ENCODE data around the gene LOXL4. TPM values are rescaled to one million over a fixed set of nuclear protein-coding genes. Genes with fewer than 3 reads are reported as not detected.

Gene LOXL4
- total RNA-seq, 1 experiment from 2014 or later = 0.13 TPM

DNA sequence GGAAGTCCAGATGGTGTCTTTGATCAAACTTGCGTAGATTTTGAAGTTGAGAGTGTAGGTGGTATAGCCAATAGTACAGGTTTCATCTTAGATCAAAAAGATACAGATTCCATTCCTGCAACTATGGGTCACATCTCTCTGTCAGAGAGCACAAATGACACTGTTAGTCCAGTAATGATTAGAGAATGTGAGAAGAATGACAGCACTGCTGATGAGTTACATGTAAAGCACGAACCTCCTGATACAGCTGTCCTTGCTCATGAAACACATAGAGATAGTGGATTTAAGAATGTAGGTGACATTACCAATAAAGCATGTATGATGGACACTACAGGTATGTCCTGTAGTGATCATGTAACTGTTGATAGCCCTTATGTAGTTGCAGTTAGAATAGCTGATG lies 59.1 kb downstream of the LOXL4 start:
- Mint-ChIP-seq H3K4me1 (no peaks in the 10 kb centered on the region), H3K27me3 (ENCODE audit: low read depth) (no peaks in the 10 kb centered on the region), H3K4me3 (no peak overlapping the region), H3K9me3 (no peaks in the 10 kb centered on the region), H3K27ac (no peak overlapping the region), H3K36me3 (ENCODE audit: insufficient read depth in 1 of 3, low read depth in 3 of 3) (peaks cover 0 to 17% (median 11%) of the 10 kb centered on the region in 3 experiments; a peak in 4 of 7 replicates)
- no peak overlapping the region for H3K23ac ChIP-seq (ENCODE audit: insufficient read length, low read depth, low read length)
- H3K27me3 ChIP-seq (ENCODE audit: insufficient read depth, low read length) = no peaks in the 10 kb centered on the region
- H3K9me3 ChIP-seq (ENCODE audit: control insufficient read depth, low read depth, low read length) = no peaks in the 10 kb centered on the region
- H3K4me2 ChIP-seq (ENCODE audit: insufficient read depth, insufficient read length, low read length) = no peak overlapping the region
- H3K4me1 ChIP-seq (ENCODE audit: insufficient read depth, low read length) = no peaks in the 10 kb centered on the region
- no CpG with 5 or more reads among the region's 2 CpGs for WGBS (ENCODE audit: extremely low coverage, insufficient read length, low lambda C conversion rate)
- no peak overlapping the region for H2AK5ac ChIP-seq (ENCODE audit: insufficient read length, low read length)
- H3K79me2 ChIP-seq (ENCODE audit: insufficient read depth, low read length) = no peaks in the 10 kb centered on the region
- H3K79me1 ChIP-seq (ENCODE audit: insufficient read depth, low read depth, low read length, poor library complexity, severe bottlenecking) = no peaks in the 10 kb centered on the region
- no peak overlapping the region for H3K56ac ChIP-seq (ENCODE audit: insufficient read length, low read depth, low read length)
- no peaks in the 10 kb centered on the region for H4K20me1 ChIP-seq (ENCODE audit: control insufficient read depth, insufficient read depth, insufficient read length)
- no peak overlapping the region for H3K27ac ChIP-seq (ENCODE audit: insufficient read length, low read depth, low read length)
- no peak overlapping the region for H3K9ac ChIP-seq (ENCODE audit: extremely low read depth, insufficient read length, low read length)
- H2BK15ac ChIP-seq (ENCODE audit: low read depth, low read length) = no peak overlapping the region
- no peak overlapping the region for H2BK20ac ChIP-seq (ENCODE audit: low read depth, low read length, poor library complexity, severe bottlenecking)
- H2BK120ac ChIP-seq (ENCODE audit: low read depth, low read length, poor library complexity, severe bottlenecking) = no peak overlapping the region
- TF ChIP-seq CTCF (conservative IDR thresholded peaks at IDR 0.05) = no peak
- H3K4ac ChIP-seq (ENCODE audit: low read depth, low read length) = no peak overlapping the region
- H4K5ac ChIP-seq (ENCODE audit: insufficient read length, low read depth, low read length) = no peak overlapping the region
- H3K23me2 ChIP-seq (ENCODE audit: insufficient read length, low read depth, low read length, poor library complexity, severe bottlenecking) = no peaks in the 10 kb centered on the region
- H3K18ac ChIP-seq (ENCODE audit: insufficient read length, low read depth, low read length) = no peak overlapping the region
- no peak overlapping the region for H4K91ac ChIP-seq (ENCODE audit: insufficient read length, low read depth, low read length)
- no peak overlapping the region for H3K14ac ChIP-seq (ENCODE audit: insufficient read depth, low read length)
- H2BK5ac ChIP-seq (ENCODE audit: insufficient read length, low read length) = no peak overlapping the region
- no peak overlapping the region for H3T11ph ChIP-seq (ENCODE audit: low read length)
- no peak for DNase-seq
- no peak overlapping the region for H2BK12ac ChIP-seq (ENCODE audit: insufficient read length, low read depth, low read length)
- H4K8ac ChIP-seq (replicated peaks; ENCODE audit: insufficient read length, low read depth, low read length) = no peak overlapping the region
- H2AFZ ChIP-seq (ENCODE audit: low read length) = no peak overlapping the region

Measured in H9 (cell line).